Karpas-422 (cell line): ENCODE results near the gene HDHD5. TPM values are rescaled to one million over a fixed set of nuclear protein-coding genes. Genes with fewer than 3 reads are reported as not detected.

ENCODE experiments used
- DNase-seq: peaks from one replicate; pipeline ENCODE4 v3.0.0-alpha.2; 2015
- H2AFZ ChIP-seq: fragments of 200-600 bp; sonication (generic); 2 replicates; pipeline ENCODE4 v1.6.1; 2014; ENCODE audit warnings: antibody characterized with exemption, low read length, mixed read lengths
- H3K27ac ChIP-seq: fragments of 200-600 bp; sonication (generic); 2 replicates; pipeline ENCODE4 v1.5.1; 2014; ENCODE audit warnings: mild to moderate bottlenecking, low read length, moderate library complexity
- H3K27me3 ChIP-seq: fragments of 200-600 bp; sonication (generic); 2 replicates; pipeline ENCODE4 v1.6.1; 2014; ENCODE audit warnings: low read length, mixed read lengths
- H3K36me3 ChIP-seq: fragments of 200-600 bp; sonication (generic); 2 replicates; pipeline ENCODE4 v1.6.1; 2014; ENCODE audit warnings: low read length, mixed read lengths; ENCODE audit not compliant: insufficient read depth
- H3K4me1 ChIP-seq: fragments of 200-600 bp; sonication (generic); 2 replicates; pipeline ENCODE4 v1.6.1; 2014; ENCODE audit warnings: mild to moderate bottlenecking, low read length, mixed read lengths
- H3K4me2 ChIP-seq: fragments of 200-600 bp; sonication (generic); 2 replicates; pipeline ENCODE4 v1.6.1; 2014; ENCODE audit warnings: low read length, low read depth, mild to moderate bottlenecking; ENCODE audit not compliant: poor library complexity, severe bottlenecking
- H3K4me3 ChIP-seq: fragments of 200-600 bp; sonication (generic); 2 replicates; pipeline ENCODE4 v1.5.1; 2014; ENCODE audit warnings: mild to moderate bottlenecking, antibody characterized with exemption, low read length, mixed read lengths
- H3K79me2 ChIP-seq: fragments of 200-600 bp; sonication (generic); 2 replicates; pipeline ENCODE4 v1.6.1; 2014; ENCODE audit warnings: mild to moderate bottlenecking, low read length, mixed read lengths
- H3K9ac ChIP-seq: fragments of 200-600 bp; sonication (generic); 2 replicates; pipeline ENCODE4 v1.6.0; 2014; ENCODE audit warnings: low read length
- H3K9me2 ChIP-seq: fragments of 200-600 bp; sonication (generic), shearing (Covaris generic); replicated peaks from 2 replicates; pipeline ENCODE4 v1.6.0; 2014; ENCODE audit warnings: mild to moderate bottlenecking, low read length, moderate library complexity; ENCODE audit not compliant: insufficient read depth
- H3K9me3 ChIP-seq: fragments of 300-700, 200-600 bp; sonication (generic); 2 replicates; pipeline ENCODE4 v1.6.1; 2014; ENCODE audit warnings: low read length, mixed read lengths
- H4K20me1 ChIP-seq: fragments of 200-600 bp; sonication (generic); 2 replicates; pipeline ENCODE4 v1.6.1; 2014; ENCODE audit warnings: mild to moderate bottlenecking, antibody characterized with exemption, low read length, low read depth; ENCODE audit not compliant: insufficient read depth
- total RNA-seq: library from RNA; depleted of rRNA; stranded (reverse); fragments of >200 nt; shearing (Covaris generic); gene quantifications from 2 replicates; pipeline ENCODE4 v1.2.3, GENCODE V29; 2014; ENCODE audit warnings: low replicate concordance

Gene HDHD5
- total RNA-seq, 1 experiment from 2014 or later: 29.8 TPM

GRCh38 chr22:17138513-17138912 lies 20.6 kb downstream of the HDHD5 start:
- no peak overlapping the region for H2AFZ ChIP-seq
- no peaks in the 10 kb centered on the region for H3K9me2 ChIP-seq
- H3K27ac ChIP-seq: no peak overlapping the region

DNA sequence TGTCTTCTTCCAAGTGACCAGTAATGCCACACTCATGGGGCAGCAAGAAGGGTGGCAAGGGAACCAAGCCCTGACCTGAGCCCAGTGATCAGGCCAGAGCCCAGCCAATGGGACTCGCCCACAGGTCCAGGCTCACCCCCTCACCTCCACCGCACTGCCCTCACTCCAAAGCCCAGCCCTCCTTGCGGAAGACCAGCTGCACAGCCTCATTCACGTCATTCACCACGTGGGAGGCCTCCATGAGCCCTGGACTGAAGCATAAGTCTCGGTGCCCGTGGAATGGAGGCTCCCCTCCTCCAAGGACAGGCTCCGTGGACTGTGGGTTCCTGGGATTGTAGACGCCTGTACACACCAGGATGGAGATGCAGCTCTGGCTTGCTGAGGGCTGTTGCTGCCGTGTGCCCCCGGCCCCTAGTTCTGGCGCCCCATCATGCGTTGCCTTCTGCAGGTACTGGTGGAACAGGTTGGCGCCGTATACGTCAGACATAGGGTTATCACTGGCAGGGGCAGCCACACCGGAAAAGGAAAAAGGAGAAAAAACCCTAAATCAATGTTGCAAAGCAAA lies 21.1 kb downstream of the HDHD5 start:
- Histone ChIP-seq H3K9ac (no peak overlapping the region), H3K4me3 (no peak overlapping the region), H4K20me1 (no peaks in the 10 kb centered on the region), H3K27me3 (no peaks in the 10 kb centered on the region), H2AFZ (no peak overlapping the region), H3K36me3 (peaks cover 3% of the 10 kb centered on the region; the same call in 1 of the 2 replicates), H3K79me2 (no peaks in the 10 kb centered on the region), H3K9me3 (no peaks in the 10 kb centered on the region), H3K4me2 (no peak overlapping the region), H3K4me1 (peaks cover 7% of the 10 kb centered on the region), H3K27ac (no peak overlapping the region), H3K9me2 (no peaks in the 10 kb centered on the region)
- no peak for DNase-seq

More at GRCh38 chr22:17138513-17138912, 20.6 kb downstream of the HDHD5 start:
- no peak overlapping the region for H3K4me3 ChIP-seq
- peaks cover 1% of the 10 kb centered on the region for H3K4me1 ChIP-seq
- H3K9ac ChIP-seq: no peak overlapping the region
- no peaks in the 10 kb centered on the region for H3K27me3 ChIP-seq
- H3K79me2 ChIP-seq: no peaks in the 10 kb centered on the region
- no peak overlapping the region for H3K4me2 ChIP-seq
- H3K9me3 ChIP-seq: no peaks in the 10 kb centered on the region
- no peak for DNase-seq
- H4K20me1 ChIP-seq: 0 out of 2 replicates have a peak, but pooled peaks cover 4% of the 10 kb centered on the region
- H3K36me3 ChIP-seq: peaks cover 7% of the 10 kb centered on the region

DNA sequence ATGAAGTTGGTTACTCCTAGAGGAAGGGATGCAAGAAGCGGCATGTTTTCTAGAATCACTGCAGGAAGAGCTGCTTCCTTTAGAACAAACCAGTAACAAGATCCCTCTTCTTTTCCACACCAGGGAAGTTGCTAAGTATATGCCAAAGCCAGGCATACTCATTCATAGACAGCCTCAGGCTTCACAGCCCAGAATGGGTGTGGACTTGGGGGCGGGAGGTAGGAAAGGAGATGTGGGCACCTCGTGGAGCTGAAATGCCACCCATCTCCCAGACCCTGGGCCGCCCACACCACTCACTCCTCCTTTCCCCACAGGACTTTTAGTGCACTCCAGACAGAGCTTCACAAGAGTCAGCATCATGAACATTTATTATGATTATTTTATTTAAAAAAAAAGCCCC lies 21.9 kb downstream of the HDHD5 start:
- Histone ChIP-seq H3K9me3 (no peaks in the 10 kb centered on the region), H3K4me3 (no peak overlapping the region), H3K4me2 (no peak overlapping the region), H3K27me3 (no peaks in the 10 kb centered on the region), H4K20me1 (no peaks in the 10 kb centered on the region), H2AFZ (no peak overlapping the region), H3K4me1 (peaks cover 15% of the 10 kb centered on the region), H3K36me3 (peaks cover 3% of the 10 kb centered on the region; the same call in 1 of the 2 replicates), H3K79me2 (no peaks in the 10 kb centered on the region), H3K9me2 (no peaks in the 10 kb centered on the region), H3K9ac (no peak overlapping the region), H3K27ac (no peak overlapping the region)
- DNase-seq: no peak

DNA sequence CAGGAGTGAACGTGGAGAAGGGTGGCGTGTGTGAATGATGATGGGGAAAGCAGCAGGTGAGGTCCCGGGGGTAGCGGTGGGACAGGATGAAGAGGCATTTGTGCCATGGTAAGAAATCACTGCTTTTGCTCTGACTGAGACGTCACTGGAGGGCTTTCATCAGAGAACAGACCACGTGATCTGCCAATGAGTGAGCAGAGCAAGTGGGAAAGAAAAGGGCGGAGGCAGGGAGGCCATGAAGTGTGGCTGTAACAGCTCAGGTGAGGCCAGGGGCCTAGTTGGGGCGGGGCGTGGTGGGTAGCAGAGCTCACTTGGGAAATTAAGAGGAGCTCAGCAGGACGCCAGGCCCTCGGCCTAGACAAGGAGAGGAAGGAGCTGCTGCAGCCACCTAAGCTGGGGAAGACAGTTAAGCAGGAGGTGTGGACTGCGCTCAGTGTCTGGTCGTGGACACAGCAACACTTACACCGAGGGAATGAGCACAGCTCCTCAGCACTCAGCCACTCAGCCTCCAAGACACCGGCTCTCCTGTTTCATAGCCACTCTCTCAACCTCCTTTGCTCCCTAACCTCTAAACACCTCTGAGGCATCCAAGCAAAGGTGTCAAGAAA lies 23.8 kb downstream of the HDHD5 start:
- Histone ChIP-seq H3K9me2 (no peaks in the 10 kb centered on the region), H3K27me3 (no peaks in the 10 kb centered on the region), H3K36me3 (no peaks in the 10 kb centered on the region), H4K20me1 (no peaks in the 10 kb centered on the region; the same call in 1 of the 2 replicates), H3K79me2 (no peaks in the 10 kb centered on the region), H3K9me3 (no peaks in the 10 kb centered on the region), H3K27ac (no peak overlapping the region), H3K4me3 (no peak overlapping the region), H3K4me1 (peaks cover 25% of the 10 kb centered on the region), H3K9ac (no peak overlapping the region), H3K4me2 (no peak overlapping the region), H2AFZ (no peak overlapping the region)
- no peak for DNase-seq

- peak overlapping the region; percentile 57 for H3K4me2 ChIP-seq
- no peaks in the 10 kb centered on the region for H3K79me2 ChIP-seq
- H3K4me3 ChIP-seq: no peak overlapping the region
- no peaks in the 10 kb centered on the region for H3K27me3 ChIP-seq
- H3K9ac ChIP-seq: no peak overlapping the region
- no peaks in the 10 kb centered on the region; the same call in 1 of the 2 replicates for H4K20me1 ChIP-seq
- DNase-seq: no peak
- no peak overlapping the region for H3K27ac ChIP-seq
- no peaks in the 10 kb centered on the region for H3K9me3 ChIP-seq
- no peak overlapping the region for H2AFZ ChIP-seq
- no peaks in the 10 kb centered on the region for H3K36me3 ChIP-seq
- H3K9me2 ChIP-seq: no peaks in the 10 kb centered on the region
- peaks cover 25% of the 10 kb centered on the region for H3K4me1 ChIP-seq
Observed at GRCh38 chr22:17133137-17133536, 25.9 kb downstream of the HDHD5 start.

DNA sequence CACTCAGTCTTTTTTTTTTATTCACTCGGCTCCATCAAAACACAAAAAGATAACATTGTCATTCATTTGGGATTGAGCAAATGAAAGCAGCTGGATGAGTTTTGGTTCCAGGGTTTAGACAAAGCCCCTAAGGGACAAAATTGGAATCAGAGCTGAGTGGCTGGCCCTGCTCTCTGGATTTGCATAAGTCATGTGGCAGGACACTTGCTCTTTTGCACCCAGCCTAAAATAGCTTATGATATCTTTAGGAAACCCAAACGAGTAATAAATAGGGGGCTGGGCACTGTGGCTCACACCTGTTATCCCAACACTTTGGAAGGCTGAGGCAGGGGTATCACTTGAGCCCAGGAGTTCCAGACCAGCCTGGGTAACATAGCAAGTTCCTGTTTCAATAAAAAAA lies 27.0 kb downstream of the HDHD5 start:
- H3K4me3 ChIP-seq: peak overlapping the region; percentile 28; the same call in 1 of the 2 replicates
- H2AFZ ChIP-seq: no peak overlapping the region
- no peaks in the 10 kb centered on the region for H3K27me3 ChIP-seq
- H3K79me2 ChIP-seq: no peaks in the 10 kb centered on the region
- H3K9ac ChIP-seq: no peak overlapping the region
- no peaks in the 10 kb centered on the region for H3K9me2 ChIP-seq
- H3K27ac ChIP-seq: 0 out of 2 replicates have a peak overlapping the region, but pooled peaks have one; percentile 3
- H4K20me1 ChIP-seq: no peaks in the 10 kb centered on the region; the same call in 1 of the 2 replicates
- peak; percentile 63 for DNase-seq
- H3K36me3 ChIP-seq: no peaks in the 10 kb centered on the region
- H3K9me3 ChIP-seq: no peaks in the 10 kb centered on the region
- peaks cover 25% of the 10 kb centered on the region for H3K4me1 ChIP-seq
- H3K4me2 ChIP-seq: peak overlapping the region; percentile 57

- 0 out of 2 replicates have a peak overlapping the region, but pooled peaks have one; percentile 3 for H3K27ac ChIP-seq
- peak overlapping the region; percentile 28; the same call in 1 of the 2 replicates for H3K4me3 ChIP-seq
- H3K9me3 ChIP-seq: no peaks in the 10 kb centered on the region
- no peak overlapping the region for H2AFZ ChIP-seq
- peak overlapping the region; percentile 57 for H3K4me2 ChIP-seq
- H4K20me1 ChIP-seq: no peaks in the 10 kb centered on the region; the same call in 1 of the 2 replicates
- no peaks in the 10 kb centered on the region for H3K79me2 ChIP-seq
- 0 out of 2 replicates have a peak overlapping the region, but pooled peaks have one; percentile 8 for H3K9ac ChIP-seq
- H3K9me2 ChIP-seq: no peaks in the 10 kb centered on the region
- H3K27me3 ChIP-seq: no peaks in the 10 kb centered on the region
- H3K36me3 ChIP-seq: no peaks in the 10 kb centered on the region
- peaks cover 25% of the 10 kb centered on the region for H3K4me1 ChIP-seq
- peak; percentile 58 for DNase-seq
Observed at GRCh38 chr22:17131686-17132085, 27.4 kb downstream of the HDHD5 start.

DNA sequence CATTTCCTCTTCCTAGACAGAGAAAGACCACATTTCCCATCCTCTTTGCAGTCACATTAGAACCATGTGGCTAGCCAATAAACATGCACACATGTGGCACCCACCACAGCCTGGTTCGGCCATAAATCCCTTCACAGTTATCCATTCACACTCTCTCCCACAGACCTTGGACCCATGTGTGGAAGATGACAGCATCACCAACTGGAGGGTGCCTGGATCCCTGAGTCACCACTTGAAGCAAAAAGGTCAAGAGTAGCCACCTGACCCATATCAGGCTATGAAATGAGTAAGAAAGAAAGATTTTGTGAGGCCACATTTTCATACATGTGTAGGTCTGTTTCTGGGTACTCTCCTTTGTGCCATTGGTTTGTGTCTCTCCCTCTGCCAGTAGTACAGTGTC lies 28.9 kb downstream of the HDHD5 start:
- no peaks in the 10 kb centered on the region for H3K9me2 ChIP-seq
- no peak overlapping the region for H2AFZ ChIP-seq
- no peaks in the 10 kb centered on the region for H3K9me3 ChIP-seq
- DNase-seq: no peak
- no peak overlapping the region for H3K4me2 ChIP-seq
- no peaks in the 10 kb centered on the region for H3K36me3 ChIP-seq
- no peaks in the 10 kb centered on the region for H3K79me2 ChIP-seq
- H3K27ac ChIP-seq: no peak overlapping the region
- H4K20me1 ChIP-seq: no peaks in the 10 kb centered on the region; the same call in 1 of the 2 replicates
- H3K4me3 ChIP-seq: no peak overlapping the region
- peaks cover 25% of the 10 kb centered on the region for H3K4me1 ChIP-seq
- no peaks in the 10 kb centered on the region for H3K27me3 ChIP-seq
- no peak overlapping the region for H3K9ac ChIP-seq
